IMR-90 (cell line): ENCODE data around the gene CPT1A. TPM values are rescaled to one million over a fixed set of nuclear protein-coding genes. Genes with fewer than 3 reads are reported as not detected.

Source experiments
- ATAC-seq: fragments of 200-7000 bp; cut with Tn5 transposase; 2 replicates; pipeline ENCODE4 v1.9.1; 2020; ENCODE audit warnings: low read depth, mild to moderate bottlenecking, moderate library complexity
- BruUV-seq: library from RNA; stranded (reverse); fragments of 400-500 nt; replicated peaks from 2 replicates; lab custom pipeline; 2021; lab: Mats Ljungman, UMichigan
- CTCF ChIA-PET: fragments of 300-600 bp; formaldehyde crosslinking; extraction: SDS; loops from one replicate; lab custom pipeline; 2021; ENCODE audit warnings: antibody characterized with exemption; lab: Yijun Ruan, JAX
- POLR2A ChIA-PET: fragments of 300-600 bp; sonication (Branson Sonifier 250); formaldehyde crosslinking; loops from one replicate; lab custom pipeline; 2022; ENCODE audit warnings: antibody characterized with exemption; ENCODE audit not compliant: unreplicated experiment; lab: Charles Lee
- DNase-seq: peaks from one replicate; pipeline ENCODE4 v3.0.0; 2013
- H2AFZ ChIP-seq: replicated peaks from 2 replicates; pipeline ENCODE3; 2013; ENCODE audit warnings: low read length, mild to moderate bottlenecking; ENCODE audit not compliant: poor library complexity
- H2AK5ac ChIP-seq: 2 replicates; pipeline ENCODE4 v1.6.1; 2013; ENCODE audit warnings: low read depth, low read length, inconsistent platforms
- H2AK9ac ChIP-seq: replicated peaks from 2 replicates; pipeline ENCODE3; 2013; ENCODE audit warnings: mild to moderate bottlenecking, low read depth, low read length, moderate library complexity; ENCODE audit not compliant: poor library complexity
- H2BK120ac ChIP-seq: 2 replicates; pipeline ENCODE4 v1.6.1; 2013; ENCODE audit warnings: low read depth, low read length, inconsistent platforms
- H2BK15ac ChIP-seq: 3 replicates; pipeline ENCODE4 v1.6.1; 2013; ENCODE audit warnings: low read depth, low read length, inconsistent platforms
- H2BK20ac ChIP-seq: 2 replicates; pipeline ENCODE4 v1.6.1; 2013; ENCODE audit warnings: low read depth, mild to moderate bottlenecking, inconsistent platforms, low read length, moderate library complexity
- H2BK5ac ChIP-seq: 2 replicates; pipeline ENCODE4 v1.6.1; 2013; ENCODE audit warnings: mild to moderate bottlenecking, low read depth, low read length, inconsistent platforms; ENCODE audit not compliant: poor library complexity, severe bottlenecking
- H3K14ac ChIP-seq: replicated peaks from 2 replicates; pipeline ENCODE4 v1.6.1; 2013; ENCODE audit warnings: low read depth, low read length, inconsistent platforms
- H3K18ac ChIP-seq: 2 replicates; pipeline ENCODE4 v1.6.1; 2013; ENCODE audit warnings: low read depth, low read length, control low read depth
- H3K23ac ChIP-seq: 2 replicates; pipeline ENCODE4 v1.6.1; 2013; ENCODE audit warnings: low read depth, low read length, inconsistent platforms
- H3K27ac ChIP-seq: 2 replicates; pipeline ENCODE4 v1.5.1; 2013; ENCODE audit warnings: mild to moderate bottlenecking, control low read depth, low read length; ENCODE audit not compliant: insufficient read depth
- H3K27me3 ChIP-seq: 2 replicates; pipeline ENCODE4 v1.6.1; 2013; ENCODE audit warnings: low read length; ENCODE audit not compliant: control insufficient read depth, insufficient read depth
- H3K36me3 ChIP-seq: 2 replicates; pipeline ENCODE4 v1.6.1; 2013; ENCODE audit warnings: low read length, mixed read lengths; ENCODE audit not compliant: control insufficient read depth, insufficient read depth
- H3K4ac ChIP-seq: 2 replicates; pipeline ENCODE4 v1.6.1; 2013; ENCODE audit warnings: low read depth, low read length, inconsistent platforms
- H3K4me1 ChIP-seq: 2 replicates; pipeline ENCODE4 v1.6.1; 2013; ENCODE audit warnings: low read length, mixed read lengths; ENCODE audit not compliant: control insufficient read depth, insufficient read depth
- H3K4me2 ChIP-seq: 2 replicates; pipeline ENCODE4 v1.6.1; 2013; ENCODE audit warnings: low read depth, mild to moderate bottlenecking, control low read depth, low read length, moderate library complexity
- H3K4me3 ChIP-seq: 2 replicates; pipeline ENCODE4 v1.5.1; 2013; ENCODE audit warnings: low read depth, mild to moderate bottlenecking, control low read depth, low read length, moderate library complexity; ENCODE audit not compliant: insufficient read depth
- H3K56ac ChIP-seq: 2 replicates; pipeline ENCODE4 v1.6.1; 2013; ENCODE audit warnings: low read length, inconsistent platforms; ENCODE audit not compliant: insufficient read depth; ENCODE audit errors: extremely low read depth
- H3K79me1 ChIP-seq, 2 experiments: 2 replicates each; pipeline ENCODE4 v1.6.1; 2013; ENCODE audit warnings: low read length in 2 of 2, inconsistent platforms in 1 of 2, low read depth in 1 of 2
- H3K9ac ChIP-seq: 2 replicates; pipeline ENCODE4 v1.6.1; 2013; ENCODE audit warnings: low read depth, low read length, control low read depth
- H3K9me1 ChIP-seq: 2 replicates; pipeline ENCODE4 v1.6.1; 2013; ENCODE audit warnings: low read length, inconsistent platforms; ENCODE audit not compliant: insufficient read depth
- H3K9me3 ChIP-seq: 2 replicates; pipeline ENCODE4 v1.6.1; 2013; ENCODE audit warnings: low read length; ENCODE audit not compliant: control insufficient read depth, insufficient read depth
- H4K20me1 ChIP-seq: 2 replicates; pipeline ENCODE4 v1.6.1; 2013; ENCODE audit warnings: low read length, inconsistent platforms; ENCODE audit not compliant: insufficient read depth
- H4K5ac ChIP-seq: 2 replicates; pipeline ENCODE4 v1.6.1; 2013; ENCODE audit warnings: mild to moderate bottlenecking, low read depth, low read length, control low read depth
- H4K8ac ChIP-seq, 2 experiments: 2 replicates each; pipeline ENCODE4 v1.6.1; 2013; ENCODE audit warnings: low read depth in 2 of 2, low read length in 2 of 2, control low read depth in 1 of 2, inconsistent platforms in 1 of 2
- H4K91ac ChIP-seq: 2 replicates; pipeline ENCODE4 v1.6.1; 2013; ENCODE audit warnings: low read depth, low read length, inconsistent platforms; ENCODE audit not compliant: insufficient read depth
- BHLHE40 ChIP-seq: fragments of 150-350 bp; IDR thresholded peaks from 2 replicates; pipeline ENCODE4 v1.6.1; 2016; ENCODE audit warnings: mild to moderate bottlenecking, low read depth, low read length
- CEBPB ChIP-seq: IDR thresholded peaks from 2 replicates; pipeline ENCODE4 v1.6.1; 2012; ENCODE audit warnings: low read depth, low read length, improper control_type of control experiment
- CHD1 ChIP-seq: IDR thresholded peaks from 2 replicates; pipeline ENCODE4 v1.6.1; 2012; ENCODE audit warnings: low read depth, low read length, improper control_type of control experiment
- FOS ChIP-seq: fragments of 150-350 bp; IDR thresholded peaks from 2 replicates; pipeline ENCODE4 v1.6.1; 2016; ENCODE audit warnings: low read depth, low read length
- MAFK ChIP-seq: IDR thresholded peaks from 2 replicates; pipeline ENCODE4 v1.6.1; 2012; ENCODE audit warnings: low read depth, low read length, improper control_type of control experiment
- MAZ ChIP-seq: IDR thresholded peaks from 2 replicates; pipeline ENCODE4 v1.6.1; 2012; ENCODE audit warnings: low read depth, mild to moderate bottlenecking, low read length, improper control_type of control experiment, moderate library complexity, borderline replicate concordance
- MXI1 ChIP-seq: IDR thresholded peaks from 2 replicates; pipeline ENCODE4 v1.6.1; 2012; ENCODE audit warnings: low read depth, mild to moderate bottlenecking, low read length, moderate library complexity, borderline replicate concordance
- NFE2L2 ChIP-seq: fragments of 150-350 bp; IDR thresholded peaks from 2 replicates; pipeline ENCODE4 v1.6.1; 2016; ENCODE audit warnings: low read depth, mild to moderate bottlenecking, low read length
- POLR2A ChIP-seq: IDR thresholded peaks from 2 replicates; pipeline ENCODE4 v1.6.1; 2012; ENCODE audit warnings: mild to moderate bottlenecking, low read depth, low read length
- RAD21 ChIP-seq: IDR thresholded peaks from 2 replicates; pipeline ENCODE4 v1.6.1; 2012; ENCODE audit warnings: low read length, improper control_type of control experiment
- RCOR1 ChIP-seq: IDR thresholded peaks from 2 replicates; pipeline ENCODE4 v1.6.1; 2012; ENCODE audit warnings: mild to moderate bottlenecking, low read length, improper control_type of control experiment; ENCODE audit not compliant: insufficient replicate concordance
- RFX5 ChIP-seq: IDR thresholded peaks from 2 replicates; pipeline ENCODE4 v1.8.0; 2012; ENCODE audit warnings: low read depth, mild to moderate bottlenecking, low read length, moderate library complexity
- SMC3 ChIP-seq: fragments of 150-350 bp; IDR thresholded peaks from 2 replicates; pipeline ENCODE4 v1.6.1; 2016; ENCODE audit warnings: low read depth, mild to moderate bottlenecking, antibody characterized with exemption, low read length, moderate library complexity
- WGBS, 2 experiments: methylation state at CpG; one replicate each; pipeline versions ENCODE4 v1.1.5 to v1.1.7; 2013; ENCODE audit warnings: missing lambda C conversion rate in 2 of 2; ENCODE audit not compliant: insufficient read length in 1 of 2; ENCODE audit errors: extremely low coverage in 2 of 2; 5-methylcytosine and 5-hydroxymethylcytosine counted together
- dilution Hi-C: fragments of 300-500 bp; cut with HindIII; formaldehyde crosslinking; loops from one replicate; pipeline ENCODE4 v1.14.3; 2018; ENCODE audit warnings: low sequenced_read_pairs; ENCODE audit not compliant: unreplicated experiment
- in situ Hi-C: fragments of 300-500 bp; cut with MboI; formaldehyde crosslinking; loops from 3 replicates; pipeline ENCODE4 v1.14.3; 2019; ENCODE audit warnings: low sequenced_read_pairs, inconsistent platforms, mixed read lengths
- intact Hi-C: fragments of 100-400 bp; cut with micrococcal nuclease; formaldehyde crosslinking; loops from 2 replicates; pipeline ENCODE4 v1.10.0; 2022
- polyA plus RNA-seq, 3 experiments: library from polyadenylated mRNA; depleted of rRNA; stranded (reverse); fragments of >200 nt; gene quantifications; 2 replicates each; pipeline ENCODE4 v1.2.3, GENCODE V29; 2012; ENCODE audit warnings: low replicate concordance in 1 of 3
- total RNA-seq: library from RNA; depleted of rRNA; stranded (reverse); fragments of >200 nt; gene quantifications from 2 replicates; pipeline ENCODE4 v1.2.3, GENCODE V29; 2012
- TF ChIP-seq, protein P1 (sequence below): fragments of 150-350 bp; IDR thresholded peaks from 2 replicates; pipeline ENCODE4 v1.6.1; 2016; ENCODE audit warnings: low read depth, mild to moderate bottlenecking, low read length, moderate library complexity, borderline replicate concordance
- TF ChIP-seq, protein P2 (sequence below): fragments of 150-350 bp; IDR thresholded peaks from 2 replicates; pipeline ENCODE4 v1.6.1; 2017; ENCODE audit warnings: mild to moderate bottlenecking, antibody characterized with exemption, low read length, low read depth
- TF ChIP-seq, protein P3 (sequence below): conservative IDR thresholded peaks from 2 replicates; pipeline ENCODE4 v1.5.1; 2012; ENCODE audit warnings: mild to moderate bottlenecking, low read depth, low read length, improper control_type of control experiment

Gene CPT1A
- total and polyA plus RNA-seq, 2 of the 4 experiments (the other 2 are of a cell fraction), result 15.4 to 21.3 TPM

DNA sequence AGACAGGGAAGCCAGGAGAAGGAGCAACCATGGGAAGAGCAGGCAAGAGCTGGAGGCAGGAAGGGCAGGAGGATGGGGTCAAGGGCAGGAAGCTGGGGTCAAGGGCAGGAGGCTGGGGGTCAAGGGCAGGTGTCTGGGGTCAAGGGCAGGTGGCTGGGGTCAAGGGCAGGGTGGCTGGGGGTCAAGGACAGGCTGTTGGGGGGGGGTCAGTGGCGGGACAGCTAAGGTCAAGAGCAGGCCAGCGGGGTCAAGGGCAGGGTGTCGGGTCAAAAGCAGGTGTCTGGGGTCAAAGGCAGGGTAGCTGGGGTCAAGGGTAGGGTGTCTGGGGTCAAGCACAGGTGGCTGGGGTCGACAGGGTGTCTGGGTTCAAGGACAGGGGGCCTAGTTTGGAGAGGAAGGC is 24.2 kb downstream of the CPT1A start:
- Histone ChIP-seq H3K9me1 (peaks cover 20% of the 10 kb centered on the region), H2AK9ac (no peak overlapping the region), H2BK20ac (no peak overlapping the region), H3K36me3 (peaks cover 24% of the 10 kb centered on the region), H3K56ac (no peak overlapping the region), H4K8ac (no peak overlapping the region), H3K27me3 (no peaks in the 10 kb centered on the region), H2AK5ac (no peak overlapping the region), H3K4me2 (no peak overlapping the region), H3K14ac (no peak overlapping the region), H2BK5ac (no peak overlapping the region), H3K27ac (no peak overlapping the region), H3K79me1 (peaks cover 36 to 83% of the 10 kb centered on the region in 2 experiments), H2AFZ (no peak overlapping the region), H3K4ac (no peak overlapping the region), H3K9me3 (no peaks in the 10 kb centered on the region), H3K4me3 (no peak overlapping the region), H4K91ac (no peak overlapping the region), H3K18ac (no peak overlapping the region), H4K20me1 (peaks cover 53% of the 10 kb centered on the region), H4K5ac (no peak overlapping the region), H2BK120ac (no peak overlapping the region), H3K4me1 (no peaks in the 10 kb centered on the region), H2BK15ac (no peak overlapping the region), H3K23ac (no peak overlapping the region), H3K9ac (no peak overlapping the region)
- CTCF ChIA-PET, result interaction anchor here (0.7 kb wide), 1 partner anchor 156 kb away, joined by 3 read pairs; no protein-coding TSS in a partner anchor
- no CpG with 5 or more reads among the region's 4 CpGs for WGBS, 2 experiments
- BruUV-seq, result no TSS peak
- in situ Hi-C loops, result no loop called here
- POLR2A ChIA-PET, result no interaction called here
- DNase-seq (no peak), ATAC-seq (no peak)
- intact Hi-C loops, result no loop called here
- TF ChIP-seq RCOR1, result no peak
- TF ChIP-seq NFE2L2, result no peak
- no peak for TF ChIP-seq CEBPB
- TF ChIP-seq FOS, result no peak
- TF ChIP-seq RFX5, result no peak
- TF ChIP-seq, protein P1, sequence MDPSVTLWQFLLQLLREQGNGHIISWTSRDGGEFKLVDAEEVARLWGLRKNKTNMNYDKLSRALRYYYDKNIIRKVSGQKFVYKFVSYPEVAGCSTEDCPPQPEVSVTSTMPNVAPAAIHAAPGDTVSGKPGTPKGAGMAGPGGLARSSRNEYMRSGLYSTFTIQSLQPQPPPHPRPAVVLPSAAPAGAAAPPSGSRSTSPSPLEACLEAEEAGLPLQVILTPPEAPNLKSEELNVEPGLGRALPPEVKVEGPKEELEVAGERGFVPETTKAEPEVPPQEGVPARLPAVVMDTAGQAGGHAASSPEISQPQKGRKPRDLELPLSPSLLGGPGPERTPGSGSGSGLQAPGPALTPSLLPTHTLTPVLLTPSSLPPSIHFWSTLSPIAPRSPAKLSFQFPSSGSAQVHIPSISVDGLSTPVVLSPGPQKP, result no peak
- TF ChIP-seq, protein P2, sequence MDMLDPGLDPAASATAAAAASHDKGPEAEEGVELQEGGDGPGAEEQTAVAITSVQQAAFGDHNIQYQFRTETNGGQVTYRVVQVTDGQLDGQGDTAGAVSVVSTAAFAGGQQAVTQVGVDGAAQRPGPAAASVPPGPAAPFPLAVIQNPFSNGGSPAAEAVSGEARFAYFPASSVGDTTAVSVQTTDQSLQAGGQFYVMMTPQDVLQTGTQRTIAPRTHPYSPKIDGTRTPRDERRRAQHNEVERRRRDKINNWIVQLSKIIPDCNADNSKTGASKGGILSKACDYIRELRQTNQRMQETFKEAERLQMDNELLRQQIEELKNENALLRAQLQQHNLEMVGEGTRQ, result no peak
- no peak for TF ChIP-seq SMC3
- TF ChIP-seq, protein P3, sequence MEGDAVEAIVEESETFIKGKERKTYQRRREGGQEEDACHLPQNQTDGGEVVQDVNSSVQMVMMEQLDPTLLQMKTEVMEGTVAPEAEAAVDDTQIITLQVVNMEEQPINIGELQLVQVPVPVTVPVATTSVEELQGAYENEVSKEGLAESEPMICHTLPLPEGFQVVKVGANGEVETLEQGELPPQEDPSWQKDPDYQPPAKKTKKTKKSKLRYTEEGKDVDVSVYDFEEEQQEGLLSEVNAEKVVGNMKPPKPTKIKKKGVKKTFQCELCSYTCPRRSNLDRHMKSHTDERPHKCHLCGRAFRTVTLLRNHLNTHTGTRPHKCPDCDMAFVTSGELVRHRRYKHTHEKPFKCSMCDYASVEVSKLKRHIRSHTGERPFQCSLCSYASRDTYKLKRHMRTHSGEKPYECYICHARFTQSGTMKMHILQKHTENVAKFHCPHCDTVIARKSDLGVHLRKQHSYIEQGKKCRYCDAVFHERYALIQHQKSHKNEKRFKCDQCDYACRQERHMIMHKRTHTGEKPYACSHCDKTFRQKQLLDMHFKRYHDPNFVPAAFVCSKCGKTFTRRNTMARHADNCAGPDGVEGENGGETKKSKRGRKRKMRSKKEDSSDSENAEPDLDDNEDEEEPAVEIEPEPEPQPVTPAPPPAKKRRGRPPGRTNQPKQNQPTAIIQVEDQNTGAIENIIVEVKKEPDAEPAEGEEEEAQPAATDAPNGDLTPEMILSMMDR, result no peak
- TF ChIP-seq CHD1, result no peak
- no peak for TF ChIP-seq RAD21
- TF ChIP-seq BHLHE40, result no peak
- TF ChIP-seq MAFK, result no peak
- TF ChIP-seq MXI1, result no peak
- TF ChIP-seq POLR2A, result no peak
- no peak for TF ChIP-seq MAZ
- dilution Hi-C loops, result no loop called here
